ENCODE data around the gene AEBP2.

The AEBP2 gene

DNA sequence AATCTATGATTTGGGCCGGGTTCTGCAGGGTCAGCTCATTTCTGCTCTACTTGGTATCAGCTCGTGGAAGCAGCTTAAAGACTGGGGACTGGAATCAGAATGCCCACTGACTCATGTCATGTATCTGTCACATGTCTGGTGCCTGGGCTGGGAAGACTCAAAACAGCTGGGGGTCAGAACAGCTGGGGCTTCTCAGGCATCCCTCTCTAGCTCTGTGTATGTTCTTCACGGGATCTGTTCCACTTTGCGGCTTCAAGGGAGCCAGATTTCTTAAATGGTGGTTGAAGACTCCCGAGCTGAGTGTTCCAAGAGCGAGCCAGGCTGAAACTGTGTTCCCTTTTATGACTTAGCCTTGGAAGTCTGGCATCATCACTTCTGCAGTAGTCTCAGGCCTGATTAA is 11.9 kb downstream of the AEBP2 start:
- Histone ChIP-seq H3K27ac (ENCODE audit: low read length) (no peak overlapping the region), H3K79me2 (ENCODE audit: low read length) (peaks cover 98% of the 10 kb centered on the region), H3K9ac (ENCODE audit: low read length) (no peak overlapping the region), H4K20me1 (ENCODE audit: insufficient read depth, low read length) (peaks cover 7% of the 10 kb centered on the region), H3K4me2 (ENCODE audit: low read depth, low read length) (no peak overlapping the region), H3K4me3 (ENCODE audit: low read length) (no peak overlapping the region), H3F3A (ENCODE audit: insufficient read depth, low read length) (no peaks in the 10 kb centered on the region), H3K4me1 (ENCODE audit: low read length) (no peaks in the 10 kb centered on the region), H3K27me3 (replicated peaks; ENCODE audit: insufficient read depth, low read length) (no peaks in the 10 kb centered on the region), H3K36me3 (replicated peaks; ENCODE audit: insufficient read depth, low read length) (no peaks in the 10 kb centered on the region), H3K9me3 (replicated peaks; ENCODE audit: insufficient read depth, low read length) (no peaks in the 10 kb centered on the region), H3K9me2 (replicated peaks; ENCODE audit: insufficient read depth, low read length) (no peaks in the 10 kb centered on the region), H2AFZ (ENCODE audit: low read length) (no peak overlapping the region)
- TF ChIP-seq EZH2 (optimal IDR thresholded peaks at IDR 0.05; ENCODE audit: low read depth, low read length) (no peak), EZH2phosphoT487 (IDR thresholded peaks at IDR 0.05; ENCODE audit: low read length) (no peak), CTCF (IDR thresholded peaks at IDR 0.05; ENCODE audit: low read length) (no peak)
- no peak for DNase-seq

- no peak overlapping the region for H3K27ac ChIP-seq (ENCODE audit: low read length)
- no peaks in the 10 kb centered on the region for H3K9me2 ChIP-seq (replicated peaks; ENCODE audit: insufficient read depth, low read length)
- TF ChIP-seq CTCF (IDR thresholded peaks at IDR 0.05; ENCODE audit: low read length): no peak
- no peak for TF ChIP-seq EZH2 (optimal IDR thresholded peaks at IDR 0.05; ENCODE audit: low read depth, low read length)
- no peak for TF ChIP-seq EZH2phosphoT487 (IDR thresholded peaks at IDR 0.05; ENCODE audit: low read length)
- H3K4me3 ChIP-seq (ENCODE audit: low read length): no peak overlapping the region
- no peaks in the 10 kb centered on the region for H3F3A ChIP-seq (ENCODE audit: insufficient read depth, low read length)
- H3K79me2 ChIP-seq (ENCODE audit: low read length): peaks cover 100% of the 10 kb centered on the region
- no peaks in the 10 kb centered on the region for H3K4me1 ChIP-seq (ENCODE audit: low read length)
- H2AFZ ChIP-seq (ENCODE audit: low read length): no peak overlapping the region
- no peak overlapping the region for H3K4me2 ChIP-seq (ENCODE audit: low read depth, low read length)
- H3K9ac ChIP-seq (ENCODE audit: low read length): no peak overlapping the region
- H3K27me3 ChIP-seq (replicated peaks; ENCODE audit: insufficient read depth, low read length): no peaks in the 10 kb centered on the region
- DNase-seq: no peak
- no peaks in the 10 kb centered on the region for H3K9me3 ChIP-seq (replicated peaks; ENCODE audit: insufficient read depth, low read length)
- H3K36me3 ChIP-seq (replicated peaks; ENCODE audit: insufficient read depth, low read length): no peaks in the 10 kb centered on the region
- H4K20me1 ChIP-seq (ENCODE audit: insufficient read depth, low read length): peaks cover 7% of the 10 kb centered on the region
Measured at GRCh38 chr12:19453961-19454360, 14.7 kb downstream of the AEBP2 start.

DNA sequence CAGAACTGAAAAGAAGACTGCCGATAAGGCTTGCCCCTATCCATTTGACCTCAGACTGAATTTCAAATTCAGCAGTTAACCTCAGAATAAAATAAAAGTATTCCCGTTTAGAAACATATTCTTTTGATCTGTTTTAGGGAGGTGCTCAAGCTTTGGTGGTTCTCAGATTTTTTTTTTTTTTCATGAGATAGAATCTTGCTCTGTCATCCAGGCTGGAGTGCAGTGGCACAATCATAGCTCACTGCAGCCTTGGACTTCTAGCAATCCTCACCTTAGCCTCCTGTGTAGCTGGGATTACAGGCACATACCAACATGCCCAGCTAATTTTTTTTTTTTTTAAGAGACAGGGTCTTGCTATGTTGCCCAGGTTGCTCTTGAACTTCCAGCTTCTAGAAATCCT is 15.5 kb downstream of the AEBP2 start:
- no peak for DNase-seq
- no peak overlapping the region for H3K4me2 ChIP-seq (ENCODE audit: low read depth, low read length)
- H3K9me2 ChIP-seq (replicated peaks; ENCODE audit: insufficient read depth, low read length): no peaks in the 10 kb centered on the region
- no peak overlapping the region for H3K9ac ChIP-seq (ENCODE audit: low read length)
- H2AFZ ChIP-seq (ENCODE audit: low read length): no peak overlapping the region
- H3K27ac ChIP-seq (ENCODE audit: low read length): no peak overlapping the region
- TF ChIP-seq CTCF (IDR thresholded peaks at IDR 0.05; ENCODE audit: low read length) (no peak), EZH2 (optimal IDR thresholded peaks at IDR 0.05; ENCODE audit: low read depth, low read length) (no peak), EZH2phosphoT487 (IDR thresholded peaks at IDR 0.05; ENCODE audit: low read length) (no peak)
- H3K4me1 ChIP-seq (ENCODE audit: low read length): no peaks in the 10 kb centered on the region
- no peaks in the 10 kb centered on the region for H3F3A ChIP-seq (ENCODE audit: insufficient read depth, low read length)
- H3K4me3 ChIP-seq (ENCODE audit: low read length): no peak overlapping the region
- H4K20me1 ChIP-seq (ENCODE audit: insufficient read depth, low read length): no peaks in the 10 kb centered on the region
- H3K79me2 ChIP-seq (ENCODE audit: low read length): peaks cover 100% of the 10 kb centered on the region
- no peaks in the 10 kb centered on the region for H3K9me3 ChIP-seq (replicated peaks; ENCODE audit: insufficient read depth, low read length)
- no peaks in the 10 kb centered on the region for H3K36me3 ChIP-seq (replicated peaks; ENCODE audit: insufficient read depth, low read length)
- no peaks in the 10 kb centered on the region for H3K27me3 ChIP-seq (replicated peaks; ENCODE audit: insufficient read depth, low read length)
